Posterior vena cava (tissue), 2 donors: ENCODE results near the gene CTF1. TPM values are rescaled to one million over a fixed set of nuclear protein-coding genes. Genes with fewer than 3 reads are reported as not detected.
"Not testable (repeated sequence)": the region's sequence is repeated elsewhere in the genome, so short reads cannot be mapped to it uniquely, and the experiment has no call there.

Experiments used
- DNase-seq: peaks from one replicate; pipeline ENCODE4 v3.0.0-alpha.2; 2020; ENCODE audit warnings: low spot score
- intact Hi-C, 2 donors: fragments of 100-400 bp; cut with DNase I; formaldehyde crosslinking; loops; one replicate each; pipeline versions ENCODE4 v1.14.1 to v1.14.2; 2022 to 2023
- total RNA-seq, 2 donors: library from RNA; stranded (reverse); fragmentation: NEBNext Ultra II Directional; extraction: Animal tissue kit (Norgen Biotek cat#: 25700); gene quantifications; one replicate each; pipeline ENCODE4 v1.2.1, GENCODE V29; 2021
- donor health status: DM: yes; HTN: yes; CAD: no.
- donor health status: DM: yes; HTN: yes; CAD: no.

Gene CTF1
- total RNA-seq, 2 donors from 2014 or later, result 5.0 to 5.2 TPM

GRCh38 chr16:30924913-30925631, 28.7 kb downstream of the CTF1 start:
- intact Hi-C loops, result no loop called here

GRCh38 chr16:30925632-30925987, 29.2 kb downstream of the CTF1 start:
- peak; percentile 79 for DNase-seq
- intact Hi-C loops, result no loop called here

More at GRCh38 chr16:30924913-30925631, 28.7 kb downstream of the CTF1 start:
- DNase-seq, result peak; percentile 52

GRCh38 chr16:30925995-30926811, 29.8 kb downstream of the CTF1 start:
- no peak for DNase-seq
- intact Hi-C loops, result no loop called here

GRCh38 chr16:30926937-30927788, 30.7 kb downstream of the CTF1 start:
- peak; percentile 70 for DNase-seq
- intact Hi-C loops, result no loop called here

- intact Hi-C loops, result no loop called here
- DNase-seq, result no peak
Observed at GRCh38 chr16:30927789-30928378, 31.5 kb downstream of the CTF1 start.

GRCh38 chr16:30928390-30928789, 32.0 kb downstream of the CTF1 start:
- intact Hi-C loops, result no loop called here
- DNase-seq, result no peak

GRCh38 chr16:30929167-30929566, 32.8 kb downstream of the CTF1 start:
- DNase-seq, result no peak
- intact Hi-C loops, result no loop called here

- intact Hi-C loops, result no loop called here
- DNase-seq, result no peak
Observed at GRCh38 chr16:30930160-30930571, 33.8 kb downstream of the CTF1 start.

GRCh38 chr16:30931068-30931650, 34.7 kb downstream of the CTF1 start:
- intact Hi-C loops, result no loop called here
- no peak for DNase-seq

GRCh38 chr16:30934827-30935557, 38.6 kb downstream of the CTF1 start:
- DNase-seq, result no peak
- intact Hi-C loops, result no loop called here

GRCh38 chr16:30937692-30938091, 41.3 kb downstream of the CTF1 start:
- intact Hi-C loops, result no loop called here
- DNase-seq, result no peak

- DNase-seq, intact Hi-C loops: not testable (repeated sequence)
Observed at GRCh38 chr16:30939571-30939970, 43.2 kb downstream of the CTF1 start.

GRCh38 chr16:30941600-30942425, 45.4 kb downstream of the CTF1 start:
- DNase-seq, result peak; percentile 93
- intact Hi-C loops, result no loop called here

GRCh38 chr16:30942426-30942806, 46.0 kb downstream of the CTF1 start:
- intact Hi-C loops, result no loop called here
- no peak for DNase-seq

GRCh38 chr16:30944352-30944751, 47.9 kb downstream of the CTF1 start:
- intact Hi-C loops, result no loop called here
- no peak for DNase-seq

- DNase-seq, result no peak
Observed at GRCh38 chr16:30946671-30947540, 50.5 kb downstream of the CTF1 start.

GRCh38 chr16:30947541-30947858, 51.1 kb downstream of the CTF1 start:
- intact Hi-C loops, result no loop called here
- no peak for DNase-seq

More at GRCh38 chr16:30946671-30947540, 50.5 kb downstream of the CTF1 start:
- intact Hi-C loops, result no loop called here
